IMR-90 (cell line): ENCODE results near the gene NPNT. TPM values are rescaled to one million over a fixed set of nuclear protein-coding genes. Genes with fewer than 3 reads are reported as not detected.

ENCODE experiments used
- ATAC-seq: fragments of 200-7000 bp; cut with Tn5 transposase; 2 replicates; pipeline ENCODE4 v1.9.1; 2020; ENCODE audit warnings: low read depth, mild to moderate bottlenecking, moderate library complexity
- BruUV-seq: library from RNA; stranded (reverse); fragments of 400-500 nt; replicated peaks from 2 replicates; lab custom pipeline; 2021; lab: Mats Ljungman, UMichigan
- CTCF ChIA-PET: fragments of 300-600 bp; formaldehyde crosslinking; extraction: SDS; loops from one replicate; lab custom pipeline; 2021; ENCODE audit warnings: antibody characterized with exemption; lab: Yijun Ruan, JAX
- POLR2A ChIA-PET: fragments of 300-600 bp; sonication (Branson Sonifier 250); formaldehyde crosslinking; loops from one replicate; lab custom pipeline; 2022; ENCODE audit warnings: antibody characterized with exemption; ENCODE audit not compliant: unreplicated experiment; lab: Charles Lee
- DNase-seq: peaks from one replicate; pipeline ENCODE4 v3.0.0; 2013
- H2AFZ ChIP-seq: replicated peaks from 2 replicates; pipeline ENCODE3; 2013; ENCODE audit warnings: low read length, mild to moderate bottlenecking; ENCODE audit not compliant: poor library complexity
- H2AK5ac ChIP-seq: 2 replicates; pipeline ENCODE4 v1.6.1; 2013; ENCODE audit warnings: low read depth, low read length, inconsistent platforms
- H2AK9ac ChIP-seq: replicated peaks from 2 replicates; pipeline ENCODE3; 2013; ENCODE audit warnings: mild to moderate bottlenecking, low read depth, low read length, moderate library complexity; ENCODE audit not compliant: poor library complexity
- H2BK120ac ChIP-seq: 2 replicates; pipeline ENCODE4 v1.6.1; 2013; ENCODE audit warnings: low read depth, low read length, inconsistent platforms
- H2BK15ac ChIP-seq: 3 replicates; pipeline ENCODE4 v1.6.1; 2013; ENCODE audit warnings: low read depth, low read length, inconsistent platforms
- H2BK20ac ChIP-seq: 2 replicates; pipeline ENCODE4 v1.6.1; 2013; ENCODE audit warnings: low read depth, mild to moderate bottlenecking, inconsistent platforms, low read length, moderate library complexity
- H2BK5ac ChIP-seq: 2 replicates; pipeline ENCODE4 v1.6.1; 2013; ENCODE audit warnings: mild to moderate bottlenecking, low read depth, low read length, inconsistent platforms; ENCODE audit not compliant: poor library complexity, severe bottlenecking
- H3K14ac ChIP-seq: replicated peaks from 2 replicates; pipeline ENCODE4 v1.6.1; 2013; ENCODE audit warnings: low read depth, low read length, inconsistent platforms
- H3K18ac ChIP-seq: 2 replicates; pipeline ENCODE4 v1.6.1; 2013; ENCODE audit warnings: low read depth, low read length, control low read depth
- H3K23ac ChIP-seq: 2 replicates; pipeline ENCODE4 v1.6.1; 2013; ENCODE audit warnings: low read depth, low read length, inconsistent platforms
- H3K27ac ChIP-seq: 2 replicates; pipeline ENCODE4 v1.5.1; 2013; ENCODE audit warnings: mild to moderate bottlenecking, control low read depth, low read length; ENCODE audit not compliant: insufficient read depth
- H3K27me3 ChIP-seq: 2 replicates; pipeline ENCODE4 v1.6.1; 2013; ENCODE audit warnings: low read length; ENCODE audit not compliant: control insufficient read depth, insufficient read depth
- H3K36me3 ChIP-seq: 2 replicates; pipeline ENCODE4 v1.6.1; 2013; ENCODE audit warnings: low read length, mixed read lengths; ENCODE audit not compliant: control insufficient read depth, insufficient read depth
- H3K4ac ChIP-seq: 2 replicates; pipeline ENCODE4 v1.6.1; 2013; ENCODE audit warnings: low read depth, low read length, inconsistent platforms
- H3K4me1 ChIP-seq: 2 replicates; pipeline ENCODE4 v1.6.1; 2013; ENCODE audit warnings: low read length, mixed read lengths; ENCODE audit not compliant: control insufficient read depth, insufficient read depth
- H3K4me2 ChIP-seq: 2 replicates; pipeline ENCODE4 v1.6.1; 2013; ENCODE audit warnings: low read depth, mild to moderate bottlenecking, control low read depth, low read length, moderate library complexity
- H3K4me3 ChIP-seq: 2 replicates; pipeline ENCODE4 v1.5.1; 2013; ENCODE audit warnings: low read depth, mild to moderate bottlenecking, control low read depth, low read length, moderate library complexity; ENCODE audit not compliant: insufficient read depth
- H3K56ac ChIP-seq: 2 replicates; pipeline ENCODE4 v1.6.1; 2013; ENCODE audit warnings: low read length, inconsistent platforms; ENCODE audit not compliant: insufficient read depth; ENCODE audit errors: extremely low read depth
- H3K79me1 ChIP-seq, 2 experiments: 2 replicates each; pipeline ENCODE4 v1.6.1; 2013; ENCODE audit warnings: low read length in 2 of 2, inconsistent platforms in 1 of 2, low read depth in 1 of 2
- H3K9ac ChIP-seq: 2 replicates; pipeline ENCODE4 v1.6.1; 2013; ENCODE audit warnings: low read depth, low read length, control low read depth
- H3K9me1 ChIP-seq: 2 replicates; pipeline ENCODE4 v1.6.1; 2013; ENCODE audit warnings: low read length, inconsistent platforms; ENCODE audit not compliant: insufficient read depth
- H3K9me3 ChIP-seq: 2 replicates; pipeline ENCODE4 v1.6.1; 2013; ENCODE audit warnings: low read length; ENCODE audit not compliant: control insufficient read depth, insufficient read depth
- H4K20me1 ChIP-seq: 2 replicates; pipeline ENCODE4 v1.6.1; 2013; ENCODE audit warnings: low read length, inconsistent platforms; ENCODE audit not compliant: insufficient read depth
- H4K5ac ChIP-seq: 2 replicates; pipeline ENCODE4 v1.6.1; 2013; ENCODE audit warnings: mild to moderate bottlenecking, low read depth, low read length, control low read depth
- H4K8ac ChIP-seq, 2 experiments: 2 replicates each; pipeline ENCODE4 v1.6.1; 2013; ENCODE audit warnings: low read depth in 2 of 2, low read length in 2 of 2, control low read depth in 1 of 2, inconsistent platforms in 1 of 2
- H4K91ac ChIP-seq: 2 replicates; pipeline ENCODE4 v1.6.1; 2013; ENCODE audit warnings: low read depth, low read length, inconsistent platforms; ENCODE audit not compliant: insufficient read depth
- FOS ChIP-seq: fragments of 150-350 bp; IDR thresholded peaks from 2 replicates; pipeline ENCODE4 v1.6.1; 2016; ENCODE audit warnings: low read depth, low read length
- RFX5 ChIP-seq: IDR thresholded peaks from 2 replicates; pipeline ENCODE4 v1.8.0; 2012; ENCODE audit warnings: low read depth, mild to moderate bottlenecking, low read length, moderate library complexity
- WGBS, 2 experiments: methylation state at CpG; one replicate each; pipeline versions ENCODE4 v1.1.5 to v1.1.7; 2013; ENCODE audit warnings: missing lambda C conversion rate in 2 of 2; ENCODE audit not compliant: insufficient read length in 1 of 2; ENCODE audit errors: extremely low coverage in 2 of 2; 5-methylcytosine and 5-hydroxymethylcytosine counted together
- dilution Hi-C: fragments of 300-500 bp; cut with HindIII; formaldehyde crosslinking; loops from one replicate; pipeline ENCODE4 v1.14.3; 2018; ENCODE audit warnings: low sequenced_read_pairs; ENCODE audit not compliant: unreplicated experiment
- in situ Hi-C: fragments of 300-500 bp; cut with MboI; formaldehyde crosslinking; loops from 3 replicates; pipeline ENCODE4 v1.14.3; 2019; ENCODE audit warnings: low sequenced_read_pairs, inconsistent platforms, mixed read lengths
- intact Hi-C: fragments of 100-400 bp; cut with micrococcal nuclease; formaldehyde crosslinking; loops from 2 replicates; pipeline ENCODE4 v1.10.0; 2022
- polyA plus RNA-seq, 3 experiments: library from polyadenylated mRNA; depleted of rRNA; stranded (reverse); fragments of >200 nt; gene quantifications; 2 replicates each; pipeline ENCODE4 v1.2.3, GENCODE V29; 2012; ENCODE audit warnings: low replicate concordance in 1 of 3
- total RNA-seq: library from RNA; depleted of rRNA; stranded (reverse); fragments of >200 nt; gene quantifications from 2 replicates; pipeline ENCODE4 v1.2.3, GENCODE V29; 2012

Gene NPNT
- total and polyA plus RNA-seq, 2 of the 4 experiments (the other 2 are of a cell fraction) = not detected

- H4K91ac ChIP-seq = no peak overlapping the region
- DNase-seq (no peak), ATAC-seq (no peak)
- no peak overlapping the region for H2AK5ac ChIP-seq
- no peak overlapping the region for H2BK15ac ChIP-seq
- H3K4me3 ChIP-seq = no peak overlapping the region
- no peak overlapping the region for H3K23ac ChIP-seq
- no peak overlapping the region for H3K9ac ChIP-seq
- H3K9me1 ChIP-seq = no peaks in the 10 kb centered on the region
- H3K27me3 ChIP-seq = no peaks in the 10 kb centered on the region
- WGBS, 2 experiments = no CpG with 5 or more reads among the region's 7 CpGs
- no peak overlapping the region for H3K4ac ChIP-seq
- no peak overlapping the region for H2BK120ac ChIP-seq
- H2BK20ac ChIP-seq = no peak overlapping the region
- ChIA-PET CTCF (no interaction called here), POLR2A (no interaction called here)
- intact Hi-C loops (no loop called here), dilution Hi-C loops (no loop called here), in situ Hi-C loops (no loop called here)
- H3K56ac ChIP-seq = no peak overlapping the region
- H3K14ac ChIP-seq = no peak overlapping the region
- H4K5ac ChIP-seq = no peak overlapping the region
- H4K20me1 ChIP-seq = no peaks in the 10 kb centered on the region
- no peak overlapping the region for H3K27ac ChIP-seq
- no peak overlapping the region for H3K18ac ChIP-seq
- H2AK9ac ChIP-seq = no peak overlapping the region
- no peaks in the 10 kb centered on the region for H3K36me3 ChIP-seq
- H3K79me1 ChIP-seq = no peaks in the 10 kb centered on the region
- no peak overlapping the region for H4K8ac ChIP-seq
- H3K9me3 ChIP-seq = no peaks in the 10 kb centered on the region
- no TSS peak for BruUV-seq
- no peak overlapping the region for H2AFZ ChIP-seq
- no peak overlapping the region for H3K4me2 ChIP-seq
- H2BK5ac ChIP-seq = no peak overlapping the region
- no peak for TF ChIP-seq RFX5
- no peak for TF ChIP-seq FOS
- H3K4me1 ChIP-seq = no peaks in the 10 kb centered on the region
Measured at GRCh38 chr4:105936901-105937300, 41.6 kb downstream of the NPNT start.
